Suprapubic skin (tissue), 4 donors: ENCODE measurements around the gene CA14. TPM values are rescaled to one million over a fixed set of nuclear protein-coding genes. Genes with fewer than 3 reads are reported as not detected.

Source experiments
- DNase-seq, 2 donors: peaks; one replicate each; pipeline ENCODE4 v3.0.0-alpha.2; 2019; ENCODE audit warnings: low spot score in 2 of 2
- H3K27ac ChIP-seq: fragments of 200-600 bp; sonication (generic); one replicate; pipeline ENCODE4 v1.5.1; 2019
- H3K27me3 ChIP-seq: fragments of 200-600 bp; sonication (generic); one replicate; pipeline ENCODE4 v1.5.1; 2019
- H3K36me3 ChIP-seq: fragments of 200-600 bp; sonication (generic); one replicate; pipeline ENCODE4 v1.5.1; 2019
- H3K4me1 ChIP-seq: fragments of 200-600 bp; sonication (generic); one replicate; pipeline ENCODE4 v1.5.1; 2019
- H3K4me3 ChIP-seq: fragments of 200-600 bp; sonication (generic); one replicate; pipeline ENCODE4 v1.5.1; 2019; ENCODE audit warnings: mild to moderate bottlenecking
- H3K9me3 ChIP-seq: fragments of 200-600 bp; sonication (generic); one replicate; pipeline ENCODE4 v1.5.1; 2019
- EP300 ChIP-seq: sonication (generic); formaldehyde crosslinking; IDR thresholded peaks from one replicate; pipeline ENCODE4 v1.6.1; 2017; ENCODE audit warnings: antibody characterized with exemption
- POLR2A ChIP-seq, 2 donors: fragments of 450-650 bp; IDR thresholded peaks; one replicate each; pipeline ENCODE4 v1.6.1; 2017; ENCODE audit warnings: antibody characterized with exemption in 2 of 2, mild to moderate bottlenecking in 2 of 2, moderate library complexity in 2 of 2
- POLR2AphosphoS5 ChIP-seq, 3 donors: sonication (generic); formaldehyde crosslinking; IDR thresholded peaks; one replicate each; pipeline ENCODE4 v1.6.1; 2017; ENCODE audit warnings: antibody characterized with exemption in 3 of 3
- WGBS: methylation state at CpG from one replicate; pipeline ENCODE4 v1.1.5; 2018; 5-methylcytosine and 5-hydroxymethylcytosine counted together
- total RNA-seq, 4 donors: library from RNA; depleted of rRNA; stranded (reverse); fragments of >200 nt; gene quantifications; one replicate each; pipeline ENCODE4 v1.1.0, GENCODE V29; 2016
- TF ChIP-seq, protein P1 (sequence below), 2 donors: fragments of 200-600 bp in 1 of 2; fragments of 450-650 bp in 1 of 2; sonication (generic) in 1 of 2; IDR thresholded peaks; one replicate each; pipeline ENCODE4 v1.5.1; 2016 to 2019; ENCODE audit warnings: antibody characterized with exemption in 2 of 2, mild to moderate bottlenecking in 1 of 2, moderate library complexity in 1 of 2

Gene CA14
- total RNA-seq, 4 donors from 2014 or later, result 0.64 to 2.8 (median 1.1) TPM

DNA sequence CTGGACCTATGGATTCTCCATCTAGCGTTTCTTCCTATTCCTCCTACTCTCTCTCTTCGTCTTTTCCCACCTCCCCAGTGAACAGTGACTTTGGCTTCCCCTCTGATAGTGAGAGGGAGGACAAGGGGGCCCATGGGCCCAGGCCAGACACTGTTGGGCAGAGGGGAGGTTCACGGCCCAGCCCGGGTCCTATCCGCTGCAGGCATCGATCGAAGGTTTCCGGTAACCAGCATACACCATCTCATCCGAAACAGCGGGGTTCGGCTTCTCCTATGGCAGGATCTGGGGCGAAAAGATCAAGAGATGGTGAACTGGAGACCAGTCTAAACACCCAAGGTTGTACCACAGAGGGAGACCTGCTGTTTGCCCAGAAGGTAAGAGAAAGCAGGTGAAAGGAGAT is 25.7 kb downstream of the CA14 start:
- Histone ChIP-seq H3K4me1 (peaks cover 29% of the 10 kb centered on the region), H3K27ac (peak overlapping the region; percentile 98), H3K36me3 (peaks cover 28% of the 10 kb centered on the region), H3K4me3 (peak overlapping the region; percentile 48), H3K27me3 (no peaks in the 10 kb centered on the region), H3K9me3 (no peaks in the 10 kb centered on the region)
- DNase-seq, result no peak
- TF ChIP-seq POLR2A (IDR thresholded peaks at IDR 0.05), result no peak
- no peak for TF ChIP-seq POLR2AphosphoS5 (IDR thresholded peaks at IDR 0.05)
- no peak for TF ChIP-seq EP300
- TF ChIP-seq, protein P1, sequence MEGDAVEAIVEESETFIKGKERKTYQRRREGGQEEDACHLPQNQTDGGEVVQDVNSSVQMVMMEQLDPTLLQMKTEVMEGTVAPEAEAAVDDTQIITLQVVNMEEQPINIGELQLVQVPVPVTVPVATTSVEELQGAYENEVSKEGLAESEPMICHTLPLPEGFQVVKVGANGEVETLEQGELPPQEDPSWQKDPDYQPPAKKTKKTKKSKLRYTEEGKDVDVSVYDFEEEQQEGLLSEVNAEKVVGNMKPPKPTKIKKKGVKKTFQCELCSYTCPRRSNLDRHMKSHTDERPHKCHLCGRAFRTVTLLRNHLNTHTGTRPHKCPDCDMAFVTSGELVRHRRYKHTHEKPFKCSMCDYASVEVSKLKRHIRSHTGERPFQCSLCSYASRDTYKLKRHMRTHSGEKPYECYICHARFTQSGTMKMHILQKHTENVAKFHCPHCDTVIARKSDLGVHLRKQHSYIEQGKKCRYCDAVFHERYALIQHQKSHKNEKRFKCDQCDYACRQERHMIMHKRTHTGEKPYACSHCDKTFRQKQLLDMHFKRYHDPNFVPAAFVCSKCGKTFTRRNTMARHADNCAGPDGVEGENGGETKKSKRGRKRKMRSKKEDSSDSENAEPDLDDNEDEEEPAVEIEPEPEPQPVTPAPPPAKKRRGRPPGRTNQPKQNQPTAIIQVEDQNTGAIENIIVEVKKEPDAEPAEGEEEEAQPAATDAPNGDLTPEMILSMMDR (IDR thresholded peaks at IDR 0.05), result no peak
- WGBS, result 81% methylated on average over 12 of the region's 12 CpGs

DNA sequence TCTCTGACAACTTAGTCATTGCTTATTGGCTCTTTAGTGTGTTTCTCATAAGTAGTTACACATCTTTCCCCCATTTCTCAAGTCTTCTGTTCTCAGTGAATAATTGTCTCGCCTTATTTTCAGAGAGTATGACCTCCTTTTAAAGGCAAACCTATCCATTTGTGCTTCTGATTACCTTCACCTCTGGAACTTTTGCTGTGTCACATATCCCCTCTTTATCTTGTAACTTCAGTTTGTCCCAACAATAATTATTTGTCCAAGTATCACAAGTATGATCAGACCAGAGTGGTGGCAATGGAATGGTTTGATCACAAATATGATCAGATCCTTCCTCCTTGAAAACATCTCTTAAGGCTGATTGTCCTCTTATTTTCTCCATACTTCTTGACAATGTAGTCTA is 30.8 kb downstream of the CA14 start:
- peaks cover 28% of the 10 kb centered on the region for H3K36me3 ChIP-seq
- no peak overlapping the region for H3K4me3 ChIP-seq
- no peak for DNase-seq
- TF ChIP-seq POLR2A (IDR thresholded peaks at IDR 0.05) (no peak), EP300 (no peak), POLR2AphosphoS5 (IDR thresholded peaks at IDR 0.05) (no peak)
- TF ChIP-seq, protein P1 (IDR thresholded peaks at IDR 0.05), result no peak
- H3K27ac ChIP-seq, result no peak overlapping the region
- H3K9me3 ChIP-seq, result no peaks in the 10 kb centered on the region
- 75% methylated on average over 1 of the region's 1 CpG for WGBS
- no peaks in the 10 kb centered on the region for H3K27me3 ChIP-seq
- H3K4me1 ChIP-seq, result peaks cover 9% of the 10 kb centered on the region

DNA sequence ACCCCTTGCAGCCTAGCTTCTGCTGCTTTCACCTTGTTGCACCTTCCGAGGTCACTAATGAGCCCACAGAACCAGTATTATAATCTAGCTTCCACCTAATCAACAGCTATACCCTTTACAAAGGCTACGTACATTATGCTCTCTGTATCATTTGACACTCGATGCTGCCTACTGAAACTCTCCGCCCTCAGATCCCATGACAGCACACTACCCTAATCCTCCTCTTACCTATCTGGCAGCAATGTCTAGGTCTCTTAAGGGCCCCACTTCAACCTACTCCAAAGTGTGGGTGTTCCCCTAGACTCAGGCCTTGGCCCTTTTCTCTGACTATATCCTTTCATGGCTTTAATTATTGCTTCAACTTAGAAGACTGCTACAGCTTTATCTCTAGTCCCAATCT is 31.2 kb downstream of the CA14 start:
- Histone ChIP-seq H3K4me1 (peaks cover 9% of the 10 kb centered on the region), H3K27me3 (no peaks in the 10 kb centered on the region), H3K36me3 (peaks cover 28% of the 10 kb centered on the region), H3K9me3 (no peaks in the 10 kb centered on the region), H3K4me3 (no peak overlapping the region), H3K27ac (no peak overlapping the region)
- 94% methylated on average over 4 of the region's 4 CpGs for WGBS
- no peak for TF ChIP-seq POLR2AphosphoS5 (IDR thresholded peaks at IDR 0.05)
- no peak for TF ChIP-seq EP300
- TF ChIP-seq, protein P1 (IDR thresholded peaks at IDR 0.05), result no peak
- no peak for TF ChIP-seq POLR2A (IDR thresholded peaks at IDR 0.05)
- no peak for DNase-seq

DNA sequence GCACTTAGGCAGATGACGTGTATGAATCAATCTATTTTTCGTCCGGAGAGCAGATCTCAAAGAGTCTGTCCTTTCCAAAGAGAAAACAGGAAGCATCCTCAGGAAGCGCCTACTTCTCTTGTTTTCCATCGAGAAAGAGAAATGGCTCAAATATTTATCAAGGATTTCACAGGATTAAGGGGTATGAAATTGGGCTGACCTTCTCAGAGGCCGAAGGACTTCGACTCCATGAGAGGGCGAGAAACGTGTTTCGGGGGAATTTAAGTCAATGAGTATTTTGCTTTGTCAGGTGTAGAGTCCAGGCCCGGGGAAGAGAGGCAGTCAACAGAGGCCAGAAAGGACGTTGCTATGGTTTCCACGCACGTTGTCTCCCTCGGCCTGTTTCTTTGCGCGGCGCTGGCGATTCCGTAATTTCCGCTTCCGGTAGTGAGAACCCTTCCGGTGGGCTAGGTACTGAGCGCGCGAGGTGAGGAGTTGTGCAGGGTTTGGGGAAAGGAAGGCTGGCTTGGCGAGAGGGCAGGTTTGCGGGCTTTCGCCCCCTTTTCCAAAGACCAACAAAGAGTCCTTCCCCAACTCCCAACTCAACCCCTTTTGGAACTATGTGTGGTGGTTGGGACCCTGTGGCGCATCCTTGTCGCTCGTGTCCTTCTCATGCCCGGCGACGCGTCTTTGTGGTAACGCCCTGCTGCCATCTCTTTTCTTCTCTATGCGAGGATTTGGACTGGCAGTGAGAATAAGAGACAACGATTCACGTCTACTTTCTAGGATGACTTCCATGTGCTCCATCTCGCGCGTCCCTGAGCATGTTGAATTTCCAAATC is 36.1 kb downstream of the CA14 start, which contains the start of gene MRPS21:
Gene MRPS21, plus strand, starts transcription at position 429 of the 821 bp plus-strand sequence. CDS start 506 bp downstream, outside the sequence.
- DNase-seq, result peak; percentile 93
- TF ChIP-seq, protein P1 (IDR thresholded peaks at IDR 0.05), result no peak
- TF ChIP-seq POLR2AphosphoS5 (IDR thresholded peaks at IDR 0.05) (peak; percentile 43 to 80 (median 79)), EP300 (no peak), POLR2A (IDR thresholded peaks at IDR 0.05) (peak in 1 of 2 donors; percentile 84)

DNA sequence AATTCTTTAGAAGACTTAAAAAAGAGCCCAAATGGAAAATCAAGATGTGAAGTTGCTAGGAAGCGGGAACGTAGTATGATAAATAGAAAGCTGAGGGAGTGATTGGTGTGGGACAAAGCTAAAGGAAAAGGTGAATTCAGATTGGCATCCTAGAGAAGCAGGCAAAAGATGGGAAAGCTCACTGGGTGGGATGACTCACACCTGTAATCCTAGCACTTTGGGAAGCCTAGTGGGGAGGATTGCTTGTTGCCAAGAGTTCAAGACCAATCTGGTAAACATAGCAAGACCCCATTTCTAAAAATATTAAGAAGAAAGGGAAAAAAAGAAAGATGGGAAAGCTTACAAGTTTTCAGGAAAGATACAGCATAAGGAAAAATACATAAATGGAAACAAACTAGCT is 37.9 kb downstream of the CA14 start:
- no peak for TF ChIP-seq EP300
- no peak for TF ChIP-seq POLR2AphosphoS5 (IDR thresholded peaks at IDR 0.05)
- no peak for TF ChIP-seq POLR2A (IDR thresholded peaks at IDR 0.05)
- TF ChIP-seq, protein P1 (IDR thresholded peaks at IDR 0.05), result no peak

More for the DNA sequence above, 36.1 kb downstream of the CA14 start, which contains the start of gene MRPS21:
- peak within 1 kb of the TSS; percentile 76 for H3K27ac ChIP-seq
- peaks cover 17% of the 10 kb centered on the region for H3K4me1 ChIP-seq
- no peaks in the 10 kb centered on the region for H3K9me3 ChIP-seq
- no peaks in the 10 kb centered on the region for H3K27me3 ChIP-seq
- H3K36me3 ChIP-seq, result peaks cover 22% of the 10 kb centered on the region
- 9% methylated on average over 43 of the region's 43 CpGs for WGBS
- H3K4me3 ChIP-seq, result peak within 1 kb of the TSS; percentile 75

More for the DNA sequence above, 37.9 kb downstream of the CA14 start:
- WGBS, result 98% methylated on average over 2 of the region's 2 CpGs
- Histone ChIP-seq H3K4me3 (no peak overlapping the region), H3K27ac (no peak overlapping the region), H3K4me1 (peaks cover 17% of the 10 kb centered on the region), H3K27me3 (no peaks in the 10 kb centered on the region), H3K36me3 (peaks cover 40% of the 10 kb centered on the region), H3K9me3 (no peaks in the 10 kb centered on the region)
- DNase-seq, result no peak
